Endothelial cell of umbilical vein (primary cell): ENCODE results near the gene MYO18A. TPM values are rescaled to one million over a fixed set of nuclear protein-coding genes. Genes with fewer than 3 reads are reported as not detected.

Source experiments
- BruUV-seq: library from RNA; stranded (reverse); fragments of 400-500 nt; replicated peaks from 2 replicates; lab custom pipeline; 2021; lab: Mats Ljungman, UMichigan
- CTCF ChIA-PET: fragments of 300-600, 350-600 bp; sonication (Branson Sonifier 250); formaldehyde crosslinking; loops from one replicate; lab custom pipeline; 2021; ENCODE audit warnings: antibody characterized with exemption, inconsistent platforms; lab: Charles Lee
- POLR2A ChIA-PET: fragments of 300-600, 350-600 bp; sonication (Branson Sonifier 250); formaldehyde crosslinking; loops from one replicate; lab custom pipeline; 2021; ENCODE audit warnings: antibody characterized with exemption, inconsistent platforms; lab: Charles Lee
- DNase-seq: peaks from one replicate; pipeline ENCODE4 v3.0.0-alpha.2; 2011; ENCODE audit warnings: low read depth, low spot score
- FAIRE-seq: peaks from 2 replicates; lab custom pipeline; 2011; peaks lifted over from hg19 to GRCh38; lab: Jason Lieb, UNC
- H2AFZ ChIP-seq: 2 replicates; pipeline ENCODE4 v1.6.0; 2012; ENCODE audit warnings: low read depth, low read length, control low read depth, inconsistent platforms
- H3K27ac ChIP-seq: 2 replicates; pipeline ENCODE4 v1.5.1; 2011; ENCODE audit warnings: low read depth, mild to moderate bottlenecking, control low read depth, low read length, moderate library complexity; ENCODE audit not compliant: insufficient read depth
- H3K27me3 ChIP-seq, 2 experiments: 2 replicates each; pipeline versions ENCODE4 v1.6.0 to v1.6.1; 2011; ENCODE audit warnings: low read length in 2 of 2, mixed read lengths in 1 of 2; ENCODE audit not compliant: control insufficient read depth in 2 of 2, insufficient read depth in 2 of 2
- H3K36me3 ChIP-seq, 2 experiments: 2 replicates in 1 of 2; 3 replicates in 1 of 2; pipeline ENCODE4 v1.5.1; 2011; ENCODE audit warnings: low read length in 2 of 2, mild to moderate bottlenecking in 1 of 2, moderate library complexity in 1 of 2; ENCODE audit not compliant: control insufficient read depth in 2 of 2, insufficient read depth in 2 of 2; ENCODE audit errors: extremely low read depth in 1 of 2
- H3K4me1 ChIP-seq: 3 replicates; pipeline ENCODE4 v1.5.1; 2011; ENCODE audit warnings: mild to moderate bottlenecking, low read length; ENCODE audit not compliant: control insufficient read depth, insufficient read depth; ENCODE audit errors: extremely low read depth
- H3K4me2 ChIP-seq: 2 replicates; pipeline ENCODE4 v1.6.1; 2011; ENCODE audit warnings: low read length, control low read depth, mixed read lengths; ENCODE audit not compliant: insufficient read depth
- H3K4me3 ChIP-seq, 3 experiments: fragments of 200-600 bp in 1 of 3; sonication (generic), shearing (Covaris generic) in 1 of 3; replicated peaks in 1 of 3; 2 replicates each; pipeline ENCODE4 v1.5.1; 2011 to 2016; ENCODE audit warnings: control low read depth in 3 of 3, low read length in 3 of 3, mild to moderate bottlenecking in 2 of 3, inconsistent platforms in 1 of 3, low read depth in 1 of 3, moderate library complexity in 1 of 3; ENCODE audit not compliant: insufficient read depth in 1 of 3
- H3K79me2 ChIP-seq: 2 replicates; pipeline ENCODE4 v1.6.0; 2012; ENCODE audit warnings: low read length, inconsistent platforms; ENCODE audit not compliant: control insufficient read depth, insufficient read depth
- H3K9ac ChIP-seq: replicated peaks from 2 replicates; pipeline ENCODE3; 2011; ENCODE audit warnings: low read length, control low read depth; ENCODE audit not compliant: insufficient read depth; ENCODE audit errors: extremely low read depth
- H3K9me1 ChIP-seq: replicated peaks from 3 replicates; pipeline ENCODE4 v1.6.0; 2011; ENCODE audit warnings: mild to moderate bottlenecking, low read length; ENCODE audit not compliant: control insufficient read depth, insufficient read depth; ENCODE audit errors: extremely low read depth
- H3K9me3 ChIP-seq: replicated peaks from 2 replicates; pipeline ENCODE4 v1.5.1; 2012; ENCODE audit warnings: low read length, inconsistent platforms; ENCODE audit not compliant: control insufficient read depth, insufficient read depth
- H4K20me1 ChIP-seq: replicated peaks from 2 replicates; pipeline ENCODE3; 2011; ENCODE audit warnings: mild to moderate bottlenecking, low read length; ENCODE audit not compliant: control insufficient read depth, insufficient read depth; ENCODE audit errors: extremely low read depth
- EZH2 ChIP-seq: IDR thresholded peaks from 2 replicates; pipeline ENCODE4 v1.6.1; 2012; ENCODE audit warnings: borderline replicate concordance, low read depth, mild to moderate bottlenecking, moderate library complexity, low read length, inconsistent platforms; ENCODE audit not compliant: severe bottlenecking
- FOS ChIP-seq: IDR thresholded peaks from 2 replicates; pipeline ENCODE4 v1.6.1; 2011; ENCODE audit warnings: mild to moderate bottlenecking, low read length, moderate library complexity, borderline replicate concordance; ENCODE audit not compliant: insufficient read depth
- JUN ChIP-seq: IDR thresholded peaks from 2 replicates; pipeline ENCODE4 v1.6.1; 2011; ENCODE audit warnings: borderline replicate concordance, low read depth; ENCODE audit not compliant: insufficient read length, insufficient read depth
- POLR2AphosphoS5 ChIP-seq: IDR thresholded peaks from 2 replicates; pipeline ENCODE4 v1.6.1; 2012; ENCODE audit warnings: low read depth, mild to moderate bottlenecking, control low read depth, low read length, moderate library complexity; ENCODE audit not compliant: insufficient read depth
- dilution Hi-C: fragments of 300-500 bp; cut with MboI; formaldehyde crosslinking; loops from one replicate; pipeline ENCODE4 v1.15.0; 2019; ENCODE audit warnings: low sequenced_read_pairs; ENCODE audit not compliant: extremely low pct_ligation_motif_present
- intact Hi-C: fragments of 100-400 bp; cut with micrococcal nuclease; formaldehyde crosslinking; loops from one replicate; pipeline ENCODE4 v1.10.0; 2022
- polyA plus RNA-seq, 4 experiments: library from polyadenylated mRNA; depleted of rRNA in 3 of 4; stranded (reverse) in 3 of 4; unstranded in 1 of 4; fragments of >200 nt; gene quantifications; 2 replicates each; pipeline versions ENCODE4 v1.2.1 to v1.2.3, GENCODE V29; 2011 to 2012; ENCODE audit warnings: missing spikeins in 1 of 4
- total RNA-seq: library from RNA; stranded (reverse); gene quantifications from 2 replicates; pipeline ENCODE4 v1.2.3, GENCODE V29; 2021
- TF ChIP-seq, protein P1 (sequence below), 2 donors: IDR thresholded peaks; 1 replicate in 1 of 2; 2 replicates in 1 of 2; pipeline ENCODE4 v1.5.1; 2011; ENCODE audit warnings: low read length in 2 of 2, mild to moderate bottlenecking in 2 of 2, moderate library complexity in 2 of 2, control low read depth in 1 of 2, inconsistent platforms in 1 of 2, low read depth in 1 of 2; ENCODE audit not compliant: insufficient read depth in 1 of 2; ENCODE audit errors: extremely low read depth in 1 of 2

Gene MYO18A
- total and polyA plus RNA-seq, 2 donors (not counting 3 experiments of a cell fraction or from before 2014, with no cell fraction given): 3.9 to 28.3 TPM

DNA sequence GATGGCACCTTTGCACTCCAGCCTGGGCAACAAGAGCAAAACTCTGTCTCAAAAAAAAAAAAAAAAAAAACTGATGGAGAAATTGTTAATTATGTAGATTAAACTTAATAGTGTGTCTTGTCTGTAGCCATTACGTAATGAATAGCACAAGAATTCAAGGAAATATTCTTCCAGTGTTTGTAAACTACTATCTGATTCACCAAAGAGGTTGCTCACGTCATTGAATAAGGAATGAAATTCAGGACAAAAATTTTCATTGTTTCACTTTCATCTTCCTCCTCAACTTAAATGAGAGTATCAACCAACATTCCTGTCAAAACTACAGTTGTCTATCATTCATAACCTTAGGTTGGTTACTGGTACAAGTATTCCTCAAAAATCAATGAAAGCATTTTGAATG lies 30.7 kb upstream of the MYO18A start:
- no peak overlapping the region for H3K9ac ChIP-seq
- FAIRE-seq (no peak), DNase-seq (no peak)
- POLR2A ChIA-PET: no interaction called here
- H2AFZ ChIP-seq: no peak overlapping the region
- no peak overlapping the region for H3K4me3 ChIP-seq
- H3K9me3 ChIP-seq: no peaks in the 10 kb centered on the region
- no TSS peak for BruUV-seq
- H3K79me2 ChIP-seq: no peaks in the 10 kb centered on the region
- no peak overlapping the region for H3K4me2 ChIP-seq
- no peak overlapping the region for H3K27ac ChIP-seq
- dilution Hi-C loops: no loop called here
- intact Hi-C loops: no loop called here
- no peaks in the 10 kb centered on the region for H3K36me3 ChIP-seq
- no peaks in the 10 kb centered on the region for H3K27me3 ChIP-seq
- no peak for TF ChIP-seq FOS
- H3K4me1 ChIP-seq: no peaks in the 10 kb centered on the region
- no peaks in the 10 kb centered on the region for H3K9me1 ChIP-seq
- CTCF ChIA-PET: interaction anchor here (1.3 to 12.1 kb wide), 3 partner anchors 8 to 63 kb away, joined by 4 to 320 read pairs (median 59); partner anchors contain the start of gene MYO18A
- H4K20me1 ChIP-seq: no peaks in the 10 kb centered on the region

DNA sequence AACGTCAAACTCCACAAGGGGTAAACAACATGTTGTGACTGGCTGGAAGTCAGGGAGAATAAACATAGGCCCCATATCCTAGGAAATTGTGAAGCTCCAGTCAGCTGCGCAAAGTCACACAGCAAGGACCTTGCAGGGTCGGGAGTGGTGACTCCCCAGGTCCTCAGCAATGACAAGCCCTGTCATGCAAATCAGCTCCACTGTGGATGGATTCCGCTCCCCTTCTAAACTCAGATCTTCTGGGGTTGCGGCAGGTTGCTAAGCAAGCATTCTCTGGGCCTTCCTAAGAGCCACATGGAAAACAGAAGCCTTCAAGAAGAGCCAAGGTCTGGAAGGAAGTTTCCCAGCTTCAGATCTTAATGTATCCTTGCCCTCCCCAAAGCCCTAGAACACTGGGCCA lies 28.9 kb upstream of the MYO18A start:
- TF ChIP-seq JUN (no peak), EZH2 (no peak), POLR2AphosphoS5 (no peak)
- TF ChIP-seq, protein P1, sequence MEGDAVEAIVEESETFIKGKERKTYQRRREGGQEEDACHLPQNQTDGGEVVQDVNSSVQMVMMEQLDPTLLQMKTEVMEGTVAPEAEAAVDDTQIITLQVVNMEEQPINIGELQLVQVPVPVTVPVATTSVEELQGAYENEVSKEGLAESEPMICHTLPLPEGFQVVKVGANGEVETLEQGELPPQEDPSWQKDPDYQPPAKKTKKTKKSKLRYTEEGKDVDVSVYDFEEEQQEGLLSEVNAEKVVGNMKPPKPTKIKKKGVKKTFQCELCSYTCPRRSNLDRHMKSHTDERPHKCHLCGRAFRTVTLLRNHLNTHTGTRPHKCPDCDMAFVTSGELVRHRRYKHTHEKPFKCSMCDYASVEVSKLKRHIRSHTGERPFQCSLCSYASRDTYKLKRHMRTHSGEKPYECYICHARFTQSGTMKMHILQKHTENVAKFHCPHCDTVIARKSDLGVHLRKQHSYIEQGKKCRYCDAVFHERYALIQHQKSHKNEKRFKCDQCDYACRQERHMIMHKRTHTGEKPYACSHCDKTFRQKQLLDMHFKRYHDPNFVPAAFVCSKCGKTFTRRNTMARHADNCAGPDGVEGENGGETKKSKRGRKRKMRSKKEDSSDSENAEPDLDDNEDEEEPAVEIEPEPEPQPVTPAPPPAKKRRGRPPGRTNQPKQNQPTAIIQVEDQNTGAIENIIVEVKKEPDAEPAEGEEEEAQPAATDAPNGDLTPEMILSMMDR (IDR thresholded peaks at IDR 0.05; ENCODE audit: extremely low read depth in 1 of 2, insufficient read depth in 1 of 2, low read depth in 1 of 2, low read length in 2 of 2): no peak

More for the DNA sequence above, 28.9 kb upstream of the MYO18A start:
- H3K27me3 ChIP-seq: peaks cover 0 to 2% of the 10 kb centered on the region in 2 experiments
- no peak overlapping the region for H3K4me2 ChIP-seq
- DNase-seq (no peak), FAIRE-seq (no peak)
- H3K9me1 ChIP-seq: no peaks in the 10 kb centered on the region
- no peak overlapping the region for H2AFZ ChIP-seq
- ChIA-PET CTCF (interaction anchor here (0.7 to 7.2 kb wide), 7 partner anchors 8 to 77 kb away, joined by 3 to 59 read pairs (median 4); partner anchors contain the start of gene MYO18A), POLR2A (no interaction called here)
- peaks cover 7% of the 10 kb centered on the region for H3K4me1 ChIP-seq
- dilution Hi-C loops: no loop called here
- intact Hi-C loops: no loop called here
- no peaks in the 10 kb centered on the region for H3K9me3 ChIP-seq
- no peaks in the 10 kb centered on the region for H3K79me2 ChIP-seq
- no peaks in the 10 kb centered on the region for H4K20me1 ChIP-seq
- no peaks in the 10 kb centered on the region for H3K36me3 ChIP-seq
- H3K4me3 ChIP-seq: no peak overlapping the region
- no TSS peak for BruUV-seq
- H3K27ac ChIP-seq: no peak overlapping the region
- no peak overlapping the region for H3K9ac ChIP-seq
